Measurements from ENCODE around the gene RFPL2. TPM values are rescaled to one million over a fixed set of nuclear protein-coding genes. Genes with fewer than 3 reads are reported as not detected.

Gene RFPL2
- total RNA-seq, 1 donor from 2014 or later = 0.25 TPM

GRCh38 chr22:32246166-32246565 is 41.3 kb upstream of the RFPL2 start:
- peaks cover 6% of the 10 kb centered on the region for H3K9me3 Mint-ChIP-seq (ENCODE audit: unreplicated experiment)
- no peaks in the 10 kb centered on the region for H3K36me3 Mint-ChIP-seq (ENCODE audit: low read depth, unreplicated experiment)
- H3K27me3 ChIP-seq (ENCODE audit: insufficient read depth, low read length) = no peaks in the 10 kb centered on the region
- H3K27ac ChIP-seq (ENCODE audit: low read depth, low read length) = no peak overlapping the region
- FAIRE-seq = no peak
- H3K27me3 Mint-ChIP-seq (ENCODE audit: low read depth, unreplicated experiment) = peaks cover 20% of the 10 kb centered on the region
- no peaks in the 10 kb centered on the region for H3K4me1 Mint-ChIP-seq (ENCODE audit: low read depth, unreplicated experiment)
- no peaks in the 10 kb centered on the region for H3K36me3 ChIP-seq (ENCODE audit: insufficient read depth, low read length)
- H3K4me2 ChIP-seq (ENCODE audit: low read length) = no peak overlapping the region
- no peaks in the 10 kb centered on the region for H3K4me1 ChIP-seq (ENCODE audit: insufficient read depth, low read length)
- TF ChIP-seq CTCF (IDR thresholded peaks at IDR 0.05; ENCODE audit: insufficient read depth, low read depth, low read length) (no peak), EZH2 (IDR thresholded peaks at IDR 0.05; ENCODE audit: insufficient read depth, low read length) (no peak)
- H4K20me1 ChIP-seq (ENCODE audit: insufficient read depth, low read length) = no peaks in the 10 kb centered on the region
- DNase-seq (ENCODE audit: low read depth) = no peak
- no peak overlapping the region for H3K9ac ChIP-seq (ENCODE audit: low read length)
- no peak overlapping the region for H3K4me3 ChIP-seq (ENCODE audit: insufficient read depth, low read depth, low read length)
- H3K9me3 ChIP-seq (ENCODE audit: insufficient read depth, low read depth, low read length) = no peaks in the 10 kb centered on the region
- no peaks in the 10 kb centered on the region for H3K79me2 ChIP-seq (ENCODE audit: insufficient read depth, low read length)
- no peak overlapping the region for H3K4me3 Mint-ChIP-seq (ENCODE audit: unreplicated experiment)
- H3K27ac Mint-ChIP-seq (ENCODE audit: unreplicated experiment) = no peak overlapping the region
- H2AFZ ChIP-seq (ENCODE audit: low read depth, low read length) = no peak overlapping the region

GRCh38 chr22:32245042-32245441 is 40.2 kb upstream of the RFPL2 start:
- TF ChIP-seq CTCF (IDR thresholded peaks at IDR 0.05; ENCODE audit: insufficient read depth, low read depth, low read length) (no peak), EZH2 (IDR thresholded peaks at IDR 0.05; ENCODE audit: insufficient read depth, low read length) (no peak)
- peaks cover 16% of the 10 kb centered on the region for H3K27me3 Mint-ChIP-seq (ENCODE audit: low read depth, unreplicated experiment)
- H3K4me3 Mint-ChIP-seq (ENCODE audit: unreplicated experiment) = no peak overlapping the region
- no peak overlapping the region for H3K4me2 ChIP-seq (ENCODE audit: low read length)
- DNase-seq (ENCODE audit: low read depth) (no peak), FAIRE-seq (no peak)
- no peak overlapping the region for H3K27ac Mint-ChIP-seq (ENCODE audit: unreplicated experiment)
- no peak overlapping the region for H3K4me3 ChIP-seq (ENCODE audit: insufficient read depth, low read depth, low read length)
- H2AFZ ChIP-seq (ENCODE audit: low read depth, low read length) = no peak overlapping the region
- no peaks in the 10 kb centered on the region for H4K20me1 ChIP-seq (ENCODE audit: insufficient read depth, low read length)
- H3K79me2 ChIP-seq (ENCODE audit: insufficient read depth, low read length) = no peaks in the 10 kb centered on the region
- no peaks in the 10 kb centered on the region for H3K36me3 ChIP-seq (ENCODE audit: insufficient read depth, low read length)
- H3K4me1 Mint-ChIP-seq (ENCODE audit: low read depth, unreplicated experiment) = peaks cover under 1% of the 10 kb centered on the region
- no peaks in the 10 kb centered on the region for H3K4me1 ChIP-seq (ENCODE audit: insufficient read depth, low read length)
- H3K27me3 ChIP-seq (ENCODE audit: insufficient read depth, low read length) = no peaks in the 10 kb centered on the region
- no peak overlapping the region for H3K27ac ChIP-seq (ENCODE audit: low read depth, low read length)
- H3K9me3 ChIP-seq (ENCODE audit: insufficient read depth, low read depth, low read length) = no peaks in the 10 kb centered on the region
- peaks cover 3% of the 10 kb centered on the region for H3K9me3 Mint-ChIP-seq (ENCODE audit: unreplicated experiment)
- no peaks in the 10 kb centered on the region for H3K36me3 Mint-ChIP-seq (ENCODE audit: low read depth, unreplicated experiment)
- H3K9ac ChIP-seq (ENCODE audit: low read length) = no peak overlapping the region

GRCh38 chr22:32244547-32244946 is 39.7 kb upstream of the RFPL2 start:
- H3K36me3 Mint-ChIP-seq (ENCODE audit: low read depth, unreplicated experiment) = no peaks in the 10 kb centered on the region
- Histone ChIP-seq H3K9ac (ENCODE audit: low read length) (no peak overlapping the region), H3K4me3 (ENCODE audit: insufficient read depth, low read depth, low read length) (no peak overlapping the region), H3K79me2 (ENCODE audit: insufficient read depth, low read length) (no peaks in the 10 kb centered on the region), H3K27me3 (ENCODE audit: insufficient read depth, low read length) (no peaks in the 10 kb centered on the region), H3K27ac (ENCODE audit: low read depth, low read length) (no peak overlapping the region), H3K9me3 (ENCODE audit: insufficient read depth, low read depth, low read length) (no peaks in the 10 kb centered on the region), H3K36me3 (ENCODE audit: insufficient read depth, low read length) (no peaks in the 10 kb centered on the region), H2AFZ (ENCODE audit: low read depth, low read length) (no peak overlapping the region), H3K4me1 (ENCODE audit: insufficient read depth, low read length) (no peaks in the 10 kb centered on the region), H3K4me2 (ENCODE audit: low read length) (no peak overlapping the region), H4K20me1 (ENCODE audit: insufficient read depth, low read length) (no peaks in the 10 kb centered on the region)
- TF ChIP-seq EZH2 (IDR thresholded peaks at IDR 0.05; ENCODE audit: insufficient read depth, low read length) = no peak
- TF ChIP-seq CTCF (IDR thresholded peaks at IDR 0.05; ENCODE audit: insufficient read depth, low read depth, low read length) = no peak
- no peak overlapping the region for H3K4me3 Mint-ChIP-seq (ENCODE audit: unreplicated experiment)
- FAIRE-seq (no peak), DNase-seq (ENCODE audit: low read depth) (no peak)
- H3K9me3 Mint-ChIP-seq (ENCODE audit: unreplicated experiment) = no peaks in the 10 kb centered on the region
- H3K27me3 Mint-ChIP-seq (ENCODE audit: low read depth, unreplicated experiment) = peaks cover 13% of the 10 kb centered on the region
- H3K4me1 Mint-ChIP-seq (ENCODE audit: low read depth, unreplicated experiment) = peaks cover 5% of the 10 kb centered on the region
- H3K27ac Mint-ChIP-seq (ENCODE audit: unreplicated experiment) = no peak overlapping the region

Data from astrocyte (in vitro differentiated cells and primary cell).